HG03558 (cell line): ENCODE data around the gene ABCA13.
A peak's percentile ranks its signal among the peaks of the same experiment; 100 is the strongest.

ENCODE experiments used
- ATAC-seq: cut with Tn5 transposase; IDR thresholded peaks from one replicate; pipeline ENCODE4 v1.9.1; 2021; ENCODE audit warnings: moderate number of reproducible peaks; ENCODE audit not compliant: unreplicated experiment; ENCODE audit errors: extremely low read depth

ABCA13 gene

DNA sequence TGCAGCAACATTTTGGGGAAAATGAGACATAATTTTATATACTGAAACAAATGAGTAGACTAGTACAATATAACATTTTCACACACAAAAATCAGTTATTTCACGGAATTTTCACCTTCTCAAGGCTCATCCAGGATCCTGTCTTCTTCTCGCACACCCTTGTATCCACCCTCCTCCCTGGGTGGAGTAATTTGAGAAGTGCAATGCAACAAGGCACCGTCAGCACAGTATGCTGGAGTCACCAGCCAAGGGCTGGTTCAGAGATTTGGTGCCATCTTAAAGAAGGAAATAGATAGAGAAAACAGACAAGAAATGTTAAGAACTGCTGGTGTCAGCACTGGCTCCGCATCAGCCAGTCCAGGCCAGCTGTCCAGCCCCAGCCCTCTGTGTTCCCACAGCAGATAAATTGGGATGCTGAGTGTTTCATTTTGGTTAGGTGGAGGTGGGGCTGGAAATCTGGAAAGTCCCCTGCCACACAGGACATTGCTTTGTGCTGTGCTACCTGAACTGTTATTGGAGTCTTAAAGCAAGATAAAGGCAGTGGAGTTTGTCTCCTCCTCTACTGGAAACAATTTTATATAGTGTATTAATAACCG is 176.1 kb downstream of the ABCA13 start:
- no peak for ATAC-seq

DNA sequence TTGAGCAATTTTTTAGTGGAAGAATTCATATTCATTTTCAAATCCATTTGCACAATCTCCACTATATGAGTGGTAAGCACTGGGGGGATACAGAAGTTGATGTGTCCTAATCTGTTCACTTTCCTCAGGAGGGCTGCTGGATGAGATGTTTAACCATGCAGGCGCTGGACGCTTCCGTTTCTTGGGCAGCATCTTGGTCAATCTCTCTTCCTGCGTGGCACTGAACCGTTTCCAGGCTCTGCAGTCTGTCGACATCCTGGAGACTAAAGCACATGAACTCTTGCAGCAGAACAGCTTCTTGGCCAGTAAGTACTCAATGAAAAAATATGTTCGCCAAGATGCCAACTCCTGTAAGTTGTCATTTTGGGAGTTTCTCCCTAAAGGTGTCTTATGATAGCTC is 179.3 kb downstream of the ABCA13 start:
- no peak for ATAC-seq

DNA sequence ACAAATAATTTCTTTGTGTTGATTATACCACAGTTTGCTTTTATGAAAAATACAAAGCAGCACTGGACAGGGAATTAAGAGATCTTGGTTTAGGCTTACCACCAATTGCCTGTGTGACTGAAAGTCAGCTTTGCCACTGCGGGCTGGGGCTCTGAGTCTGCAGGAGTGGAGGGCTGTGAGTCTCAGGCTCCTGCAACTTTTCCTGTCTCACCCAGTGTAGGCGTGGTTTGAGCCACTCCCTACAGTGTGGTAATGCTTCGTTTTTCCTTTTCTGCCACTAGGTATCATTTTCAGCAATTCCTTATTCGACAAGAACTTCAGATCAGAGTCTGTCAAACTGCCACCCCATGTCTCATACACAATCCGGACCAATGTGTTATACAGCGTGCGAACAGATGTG is 180.6 kb downstream of the ABCA13 start:
- ATAC-seq, result no peak

DNA sequence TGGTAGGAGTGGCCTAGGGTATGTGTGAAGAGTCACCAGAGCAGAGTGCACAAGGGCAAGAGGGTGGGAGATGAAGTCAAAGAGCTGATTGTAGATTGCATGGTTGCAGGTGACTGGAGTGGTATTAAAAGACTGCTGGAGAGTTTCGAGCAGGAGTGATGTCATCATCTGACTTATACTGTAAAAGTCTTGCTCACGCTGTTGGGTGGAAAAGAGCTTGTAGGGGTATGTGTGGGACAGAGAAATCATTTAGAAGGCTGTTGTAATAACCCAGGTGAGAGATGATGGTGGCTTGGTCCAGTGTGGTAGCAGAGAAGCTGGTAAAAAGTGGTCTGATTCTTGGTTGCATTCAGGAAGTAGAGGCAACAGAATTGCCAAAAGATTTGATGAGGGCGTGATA is 184.1 kb downstream of the ABCA13 start:
- ATAC-seq, result no peak

DNA sequence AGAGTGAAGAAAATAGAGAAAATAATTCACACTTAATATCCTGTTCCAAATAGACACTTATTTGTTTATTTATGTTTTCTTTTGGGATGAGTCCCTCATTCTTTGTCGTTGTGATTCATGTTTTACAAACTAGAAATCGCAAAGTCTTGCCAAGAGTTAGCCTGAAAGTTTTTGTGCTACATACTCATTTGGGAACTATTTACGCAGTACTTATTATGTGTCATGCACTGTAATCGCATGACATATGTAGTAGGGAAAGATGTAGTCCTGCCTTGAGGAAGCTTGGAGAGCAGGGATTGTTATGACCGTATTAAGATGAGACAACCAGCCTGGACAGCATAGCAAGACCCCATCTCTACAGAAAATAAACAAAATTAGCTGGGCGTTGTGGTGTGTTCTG is 189.3 kb downstream of the ABCA13 start:
- no peak for ATAC-seq

DNA sequence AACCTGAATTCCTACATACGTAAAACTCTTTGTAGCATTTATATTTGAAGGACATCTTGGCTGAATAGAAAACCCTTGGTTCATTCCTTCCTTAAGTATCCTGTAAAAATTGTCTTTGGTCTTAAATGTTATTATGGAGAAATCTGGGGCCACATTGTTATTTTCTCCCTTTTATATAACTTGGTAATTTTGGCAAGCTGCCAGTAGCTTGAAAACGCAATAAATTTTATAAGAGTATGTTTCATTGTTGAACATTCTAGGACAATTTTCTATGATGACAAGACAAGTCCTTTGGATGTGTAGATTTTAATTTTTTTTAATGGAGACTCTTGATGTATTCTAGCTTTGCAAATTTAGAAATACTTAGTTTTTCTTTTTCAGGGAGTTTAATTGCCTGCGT is 191.9 kb downstream of the ABCA13 start:
- ATAC-seq, result no peak

DNA sequence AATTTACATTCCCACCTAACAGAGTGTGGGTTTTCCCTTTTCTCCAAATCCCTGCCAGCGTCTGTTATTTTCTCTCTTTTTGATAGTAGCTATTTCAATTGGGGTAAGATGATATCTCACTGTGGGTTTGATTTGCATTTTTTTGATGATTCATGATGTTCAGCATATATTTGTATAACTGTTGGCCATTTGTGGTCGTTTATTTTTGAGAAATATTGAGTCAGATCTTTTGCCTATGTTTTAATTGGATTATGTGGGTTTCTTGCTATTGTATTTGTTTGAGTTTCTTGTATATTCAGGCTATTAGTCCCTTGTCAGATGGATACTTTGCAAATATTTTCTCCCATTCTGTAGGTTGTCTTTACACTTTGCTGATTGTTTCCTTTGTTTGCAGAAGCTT is 193.8 kb downstream of the ABCA13 start:
- no peak for ATAC-seq

DNA sequence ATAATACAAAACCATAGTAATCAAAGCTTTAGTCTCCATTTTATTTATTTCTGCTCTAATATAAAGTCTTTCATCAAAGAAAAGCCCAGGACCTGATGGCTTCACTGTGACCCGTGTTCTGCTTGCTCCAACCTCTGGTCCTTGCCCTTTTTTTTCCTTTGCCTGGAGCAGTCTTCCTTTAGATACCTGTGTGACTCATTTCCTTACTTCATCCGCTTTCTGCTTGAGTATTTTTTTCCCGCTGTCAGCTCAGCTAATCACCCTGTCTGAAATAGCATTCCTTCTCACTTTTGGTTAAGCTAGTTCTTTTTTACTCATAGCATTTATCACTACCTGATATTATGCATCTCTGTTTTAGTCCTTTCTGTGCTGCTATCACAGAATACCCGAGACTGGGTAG is 194.8 kb downstream of the ABCA13 start:
- ATAC-seq, result no peak

DNA sequence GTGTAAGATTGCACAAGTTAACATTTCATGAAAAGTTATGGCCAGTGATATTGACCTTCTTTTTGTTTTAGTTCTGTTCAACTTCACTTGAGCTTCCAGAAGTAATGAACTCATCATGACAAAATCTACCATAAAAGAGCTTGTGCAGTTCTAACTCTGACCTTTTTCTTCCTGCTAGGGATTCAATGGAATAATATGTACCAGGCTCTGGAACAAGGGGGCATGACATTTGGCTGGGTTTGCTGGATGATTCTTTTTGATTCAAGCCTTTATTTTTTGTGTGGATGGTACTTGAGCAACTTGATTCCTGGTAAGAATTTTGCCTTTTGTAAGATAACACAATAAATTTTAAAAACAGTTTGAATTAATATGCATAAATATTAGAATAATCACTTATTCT is 205.0 kb downstream of the ABCA13 start:
- ATAC-seq, result no peak

DNA sequence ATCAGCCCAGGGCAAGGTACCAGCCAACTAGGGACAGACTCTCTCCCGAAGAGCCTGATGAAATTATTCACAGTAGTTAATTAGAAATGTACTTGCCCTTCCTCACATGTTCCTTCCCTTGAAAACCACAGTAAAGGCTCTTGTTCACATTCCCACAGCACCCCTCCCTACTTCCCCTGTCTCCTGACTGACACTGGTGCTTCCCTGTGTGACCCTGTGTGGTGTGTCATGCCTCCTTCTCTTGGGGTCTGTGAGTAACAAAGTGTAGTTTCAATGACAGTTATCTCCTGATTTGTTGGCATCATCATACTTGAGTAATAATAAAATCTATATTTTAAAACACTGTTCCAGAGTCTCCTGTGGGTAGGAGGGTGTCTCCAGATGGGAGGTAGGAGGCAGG is 209.7 kb downstream of the ABCA13 start:
- ATAC-seq, result no peak

DNA sequence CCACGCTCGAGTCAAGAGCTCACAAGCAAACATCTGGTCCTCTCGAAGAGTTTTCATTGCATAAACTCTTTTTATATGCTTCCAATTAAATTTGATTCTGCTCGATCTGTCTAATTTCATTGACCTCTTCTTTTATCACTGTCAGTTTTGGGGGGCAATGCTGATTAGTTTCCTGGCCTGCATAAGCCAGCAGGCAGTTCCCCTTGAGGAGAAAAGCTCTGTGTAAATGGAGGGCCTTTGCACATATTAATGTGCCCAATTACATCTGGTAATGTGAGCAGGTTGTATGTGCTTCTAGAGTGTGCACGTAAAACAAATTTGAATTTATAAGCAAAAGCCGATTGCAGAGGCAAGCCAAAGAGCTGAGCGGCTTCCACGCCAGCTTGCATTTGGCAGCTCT is 210.3 kb downstream of the ABCA13 start:
- ATAC-seq, result no peak

DNA sequence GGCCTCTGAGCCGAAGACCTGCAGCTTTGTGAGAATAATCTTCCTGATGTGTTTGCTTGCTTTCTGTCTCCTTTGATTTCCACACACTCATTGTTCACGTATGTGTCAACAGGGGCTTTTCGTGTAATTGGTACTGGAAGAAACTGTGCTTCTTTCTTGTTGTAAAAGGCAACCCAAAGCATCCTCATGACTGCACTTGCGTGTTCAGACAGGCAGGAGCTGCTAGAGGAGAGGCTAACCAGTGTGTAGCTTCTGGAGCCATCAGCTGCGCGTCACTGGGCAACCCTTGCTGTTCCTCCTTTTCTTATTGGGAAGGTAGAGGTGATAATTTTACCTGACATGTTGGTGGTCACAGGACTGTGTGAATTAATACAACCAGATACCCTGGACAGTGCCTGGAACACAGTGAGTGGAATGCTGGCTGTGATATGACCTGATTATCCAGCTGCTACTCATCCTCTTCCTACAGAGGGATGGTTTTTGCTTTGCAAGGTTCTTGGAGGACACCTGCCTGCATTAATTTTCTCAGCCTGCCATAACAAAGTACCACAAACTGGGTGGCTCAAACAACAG is 213.0 kb downstream of the ABCA13 start:
- no peak for ATAC-seq

DNA sequence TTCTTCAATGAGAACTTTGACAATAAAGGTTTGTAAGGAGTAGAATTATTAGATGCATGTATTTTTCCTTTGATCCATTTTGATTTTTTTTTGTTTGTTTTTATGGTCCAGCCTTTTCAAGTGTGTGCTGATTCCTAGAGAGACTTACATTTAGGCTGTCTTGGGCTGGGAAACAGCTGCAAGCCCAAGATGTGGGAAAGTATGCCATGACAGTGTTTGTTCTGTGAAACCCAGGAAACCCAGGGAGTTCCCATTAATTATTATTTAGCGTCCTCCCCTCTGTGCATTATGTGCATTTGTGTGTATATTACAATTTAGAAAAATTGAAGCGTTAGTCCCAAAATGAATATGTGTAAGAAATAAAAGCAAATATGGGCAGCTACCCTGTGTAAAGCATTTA is 216.7 kb downstream of the ABCA13 start:
- no peak for ATAC-seq

DNA sequence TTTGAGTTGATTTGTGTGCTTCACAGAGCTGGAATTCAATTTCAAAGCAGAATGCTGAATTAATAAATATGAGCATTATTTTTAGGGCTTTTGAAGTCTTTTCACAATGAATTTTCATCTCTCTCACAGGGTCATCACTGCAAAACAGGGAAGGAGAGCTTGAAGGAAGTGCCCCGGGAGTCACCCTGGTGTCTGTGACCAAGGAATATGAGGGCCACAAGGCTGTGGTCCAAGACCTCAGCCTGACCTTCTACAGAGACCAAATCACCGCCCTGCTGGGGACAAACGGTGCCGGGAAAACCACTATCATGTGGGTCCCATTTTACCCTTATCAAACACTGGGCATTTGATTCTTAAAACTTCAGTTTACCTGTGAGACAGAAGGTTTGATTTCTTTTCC is 217.7 kb downstream of the ABCA13 start:
- ATAC-seq, result no peak

DNA sequence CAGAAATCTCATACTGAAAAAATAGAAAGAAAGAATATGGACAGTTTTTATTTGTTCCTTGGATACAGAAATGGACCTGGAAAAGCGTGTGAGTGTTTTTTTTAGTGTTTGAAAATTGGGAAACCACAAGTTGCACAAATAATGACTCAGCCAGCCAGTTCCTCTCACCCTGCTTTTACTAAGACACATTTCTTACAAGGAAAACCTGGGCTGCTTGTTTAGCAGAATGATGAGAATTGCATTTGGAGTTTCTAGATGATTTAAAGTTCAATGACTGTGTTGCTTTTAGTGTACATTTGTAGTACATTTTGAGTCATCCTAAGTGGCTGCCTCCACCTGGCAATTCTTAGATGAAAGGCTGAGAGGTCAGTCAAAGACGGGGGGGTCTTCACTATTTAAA is 218.7 kb downstream of the ABCA13 start:
- ATAC-seq, result peak; percentile 58

DNA sequence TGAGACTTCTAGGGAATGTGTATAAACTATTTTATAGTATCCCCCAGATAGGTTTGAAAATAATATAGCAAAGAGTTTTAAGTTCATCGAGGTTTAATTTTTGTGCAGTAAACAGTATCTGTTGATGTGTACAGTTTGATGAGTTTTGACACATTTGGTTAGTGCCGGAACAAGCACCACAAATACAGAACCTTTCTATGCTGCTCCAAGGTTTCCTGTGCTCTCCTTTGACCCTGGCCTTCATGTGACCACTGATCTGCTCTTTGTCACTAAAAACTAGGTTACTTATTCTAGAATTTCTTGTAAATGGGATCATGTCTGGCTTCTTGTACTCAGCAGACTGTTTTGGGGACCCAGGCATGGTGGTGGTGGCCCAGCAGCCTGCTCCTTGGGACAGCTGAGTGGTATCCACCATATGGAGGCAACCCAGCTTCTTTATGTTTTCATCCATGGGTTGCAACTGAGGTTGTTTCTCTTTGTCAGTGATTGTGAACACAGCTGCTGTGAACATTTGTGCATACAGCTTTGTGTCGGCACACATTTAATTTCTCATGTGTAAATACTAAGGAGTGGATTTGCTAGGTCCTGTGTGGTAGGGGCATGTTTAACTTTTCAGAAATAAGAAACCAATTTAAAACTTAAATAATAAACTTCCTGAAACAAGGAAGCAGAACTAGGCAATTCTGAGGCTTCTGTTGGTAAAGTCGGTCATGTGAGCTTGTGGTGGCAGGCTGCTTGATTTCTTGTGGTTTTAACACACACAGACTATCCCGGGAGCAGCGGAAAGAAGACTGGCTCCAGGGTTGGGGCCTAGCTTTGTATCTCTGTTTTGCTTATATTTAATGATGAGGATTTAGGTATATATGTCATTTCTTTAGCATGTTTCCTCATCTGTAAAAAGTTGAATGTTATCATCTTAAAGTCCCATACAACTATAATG is 219.4 kb downstream of the ABCA13 start:
- no peak for ATAC-seq

DNA sequence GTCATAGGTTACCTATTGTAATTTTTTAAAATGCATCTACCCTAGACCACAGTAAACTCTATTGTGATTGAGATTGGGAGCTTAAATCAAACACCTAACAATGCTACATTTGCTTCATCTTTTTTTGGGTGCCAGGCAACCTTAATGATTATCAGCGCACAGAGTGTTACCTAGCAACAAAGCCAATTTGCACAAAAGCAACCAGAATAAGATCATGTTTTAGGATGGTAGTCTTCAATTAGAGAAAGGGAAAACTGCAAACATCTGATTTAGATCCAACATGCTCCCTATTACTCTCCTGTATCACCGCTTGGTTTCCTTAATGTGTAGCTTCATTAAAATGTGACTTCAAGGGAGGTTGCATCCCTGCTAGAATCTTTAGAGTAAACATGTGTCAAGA is 226.9 kb downstream of the ABCA13 start:
- ATAC-seq, result no peak

DNA sequence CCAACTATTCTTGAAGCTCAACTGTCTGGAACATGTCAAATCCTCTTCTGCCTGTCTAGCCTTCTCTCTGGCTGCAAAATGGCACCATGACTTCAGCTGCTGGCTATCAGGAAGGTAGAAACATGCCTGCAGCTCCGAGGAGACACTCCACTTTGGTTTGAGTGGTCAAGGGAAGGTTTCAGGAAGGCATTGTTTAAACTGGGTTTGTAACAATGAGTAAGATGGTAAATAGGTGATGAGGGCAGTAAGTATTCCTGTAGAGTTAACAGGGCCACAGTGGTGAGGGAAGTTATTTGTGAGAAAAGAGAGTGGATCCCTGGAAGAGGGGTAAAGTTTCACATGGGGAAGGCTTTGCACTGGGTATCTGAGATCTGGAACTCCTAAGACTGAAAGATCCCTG is 231.5 kb downstream of the ABCA13 start:
- ATAC-seq, result no peak

DNA sequence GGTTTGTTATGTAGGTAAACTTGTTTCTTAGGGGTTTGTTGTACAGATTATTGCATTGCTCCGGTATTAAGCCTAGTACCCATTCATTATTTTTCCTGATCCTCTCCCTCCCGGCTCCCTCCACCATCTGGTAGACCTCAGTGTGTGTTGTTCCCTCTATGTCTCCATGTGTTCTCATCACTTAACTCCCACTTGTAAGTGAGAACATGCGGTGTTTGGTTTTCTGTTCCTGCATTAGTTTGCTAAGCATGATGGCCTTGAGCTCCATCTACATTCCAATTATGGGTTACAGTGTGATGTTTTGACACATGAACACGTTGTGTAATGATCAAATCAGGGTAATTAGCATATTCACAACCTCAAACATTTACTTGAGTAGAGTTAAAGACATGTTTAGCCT is 237.5 kb downstream of the ABCA13 start:
- ATAC-seq, result no peak

DNA sequence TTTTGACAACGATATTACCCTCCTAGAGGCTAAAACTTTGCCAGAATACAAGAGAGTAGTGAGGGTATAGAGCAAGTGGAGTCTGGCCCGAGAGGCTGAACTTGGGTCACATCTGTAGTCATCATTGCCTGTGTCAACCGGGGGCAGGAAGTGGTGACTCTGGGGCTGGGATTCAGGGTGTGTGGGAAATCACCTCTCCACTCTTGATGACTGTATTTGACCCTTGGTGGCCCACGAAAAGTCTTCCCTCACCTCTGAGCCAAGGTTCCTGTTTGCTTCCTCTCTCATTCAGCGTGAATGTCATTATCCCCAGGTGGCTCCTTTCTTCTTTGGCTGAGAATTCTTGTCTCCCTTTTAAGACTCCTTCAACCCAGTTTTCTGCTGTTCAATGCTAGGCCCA is 240.4 kb downstream of the ABCA13 start:
- ATAC-seq, result no peak

DNA sequence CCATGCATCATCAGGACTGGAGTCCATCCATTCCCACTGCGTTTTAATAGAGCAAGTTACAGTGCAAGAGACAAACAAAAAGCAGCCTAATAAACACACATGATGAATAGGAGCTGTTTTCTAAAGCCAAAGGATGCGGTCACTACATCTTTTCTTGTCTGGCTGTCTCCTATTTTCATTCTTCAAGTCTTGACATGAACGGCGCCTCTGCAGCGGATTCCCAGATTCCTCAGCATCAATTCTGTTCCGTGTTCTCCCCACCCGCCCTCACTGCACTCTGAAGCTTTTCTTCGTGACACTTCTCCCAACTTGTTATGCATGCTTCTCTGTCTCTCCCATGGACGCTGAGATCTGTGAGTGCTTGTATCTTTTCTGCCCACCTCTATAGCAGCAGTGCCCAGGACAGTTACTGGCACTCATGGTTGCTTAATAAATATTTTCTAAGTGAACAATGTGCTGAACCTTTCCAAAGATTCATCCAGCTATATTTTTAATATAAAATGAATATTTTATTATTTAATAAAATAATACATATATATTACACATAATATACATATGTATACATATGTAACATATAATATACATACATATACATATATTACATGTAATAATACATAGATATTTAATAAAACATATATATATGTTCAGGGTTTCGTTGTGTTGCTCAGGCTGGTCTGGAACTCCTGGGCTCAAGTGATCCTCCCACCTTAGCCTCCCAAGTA is 242.9 kb downstream of the ABCA13 start:
- no peak for ATAC-seq
